SK-N-SH treated with all-trans-retinoic acid at 6 μM for 48 hours (cell line): ENCODE results near the gene OPA3.

Experiments
- ATAC-seq: fragments of 200-7000 bp; cut with Tn5 transposase; 3 replicates; pipeline ENCODE4 v1.9.1; 2020; ENCODE audit warnings: mild to moderate bottlenecking, moderate library complexity
- ARNTL ChIP-seq: fragments of 450-650 bp; formaldehyde crosslinking; IDR thresholded peaks from 2 replicates; pipeline ENCODE4 v1.5.0; 2020; ENCODE audit warnings: low read depth, mild to moderate bottlenecking, moderate library complexity, borderline replicate concordance
- BACH2 ChIP-seq: fragments of 250-450 bp; sonication (Bioruptor Pico); IDR thresholded peaks from 2 replicates; pipeline ENCODE4 v1.9.0; 2021; ENCODE audit warnings: mild to moderate bottlenecking, borderline replicate concordance
- CSDC2 ChIP-seq: fragments of 250-450 bp; sonication (Bioruptor Pico); IDR thresholded peaks from 2 replicates; pipeline ENCODE4 v1.5.0; 2020; ENCODE audit warnings: mild to moderate bottlenecking, moderate library complexity
- ESRRG ChIP-seq: fragments of 250-450 bp; sonication (Bioruptor Pico); IDR thresholded peaks from 2 replicates; pipeline ENCODE4 v1.6.1; 2021; ENCODE audit warnings: mild to moderate bottlenecking
- GLIS3 ChIP-seq: fragments of 250-450 bp; sonication (Bioruptor Pico); IDR thresholded peaks from 2 replicates; pipeline ENCODE4 v1.5.0; 2020; ENCODE audit warnings: mild to moderate bottlenecking, moderate library complexity
- ISL1 ChIP-seq: fragments of 250-450 bp; sonication (Bioruptor Pico); IDR thresholded peaks from 2 replicates; pipeline ENCODE4 v2.1.2; 2022; ENCODE audit warnings: mild to moderate bottlenecking, moderate library complexity
- OSR1 ChIP-seq: fragments of 250-450 bp; sonication (Bioruptor Pico); IDR thresholded peaks from 2 replicates; pipeline ENCODE4 v1.8.0; 2022; ENCODE audit warnings: moderate library complexity, mild to moderate bottlenecking, inconsistent platforms
- PPARA ChIP-seq: fragments of 250-450 bp; sonication (Bioruptor Pico); IDR thresholded peaks from 2 replicates; pipeline ENCODE4 v1.5.0; 2020; ENCODE audit warnings: mild to moderate bottlenecking, borderline replicate concordance
- RARB ChIP-seq: fragments of 250-450 bp; sonication (Bioruptor Pico); IDR thresholded peaks from 2 replicates; pipeline ENCODE4 v1.8.0; 2021; ENCODE audit warnings: mild to moderate bottlenecking, moderate library complexity
- TCF4 ChIP-seq: fragments of 250-450 bp; sonication (Bioruptor Pico); IDR thresholded peaks from 2 replicates; pipeline ENCODE4 v1.8.0; 2021; ENCODE audit warnings: mild to moderate bottlenecking, moderate library complexity, borderline replicate concordance
- TOX ChIP-seq: fragments of 250-450 bp; sonication (Bioruptor Pico); IDR thresholded peaks from 2 replicates; pipeline ENCODE4 v1.8.0; 2021; ENCODE audit warnings: mild to moderate bottlenecking, moderate library complexity, borderline replicate concordance
- ZC3H10 ChIP-seq: fragments of 250-450 bp; sonication (Bioruptor Pico); IDR thresholded peaks from 2 replicates; pipeline ENCODE4 v1.5.1; 2021; ENCODE audit warnings: mild to moderate bottlenecking, moderate library complexity
- ZFP3 ChIP-seq: fragments of 250-450 bp; sonication (Bioruptor Pico); IDR thresholded peaks from 2 replicates; pipeline ENCODE4 v1.5.0; 2020; ENCODE audit warnings: mild to moderate bottlenecking, moderate library complexity
- ZFP30 ChIP-seq: fragments of 450-650 bp; formaldehyde crosslinking; IDR thresholded peaks from 2 replicates; pipeline ENCODE4 v1.5.0; 2022; ENCODE audit warnings: mild to moderate bottlenecking, moderate library complexity
- ZNF565 ChIP-seq: fragments of 450-650 bp; formaldehyde crosslinking; conservative IDR thresholded peaks from 2 replicates; pipeline ENCODE4 v1.5.0; 2020; ENCODE audit warnings: low read depth, mild to moderate bottlenecking, moderate library complexity
- ZNF70 ChIP-seq: fragments of 450-650 bp; formaldehyde crosslinking; IDR thresholded peaks from 2 replicates; pipeline ENCODE4 v1.5.0; 2020; ENCODE audit warnings: mild to moderate bottlenecking, moderate library complexity
- ZNF8 ChIP-seq: fragments of 450-650 bp; formaldehyde crosslinking; IDR thresholded peaks from 2 replicates; pipeline ENCODE4 v1.5.0; 2020; ENCODE audit warnings: mild to moderate bottlenecking, moderate library complexity
- TF ChIP-seq, protein P1 (sequence below): fragments of 250-450 bp; sonication (Bioruptor Pico); IDR thresholded peaks from 2 replicates; pipeline ENCODE4 v1.8.0; 2020; ENCODE audit warnings: mild to moderate bottlenecking, moderate library complexity, borderline replicate concordance
- TF ChIP-seq, protein P2 (sequence below): fragments of 250-450 bp; sonication (Bioruptor Pico); IDR thresholded peaks from 2 replicates; pipeline ENCODE4 v1.8.0; 2021; ENCODE audit warnings: low read depth, mild to moderate bottlenecking, moderate library complexity, borderline replicate concordance
- TF ChIP-seq, protein P3 (sequence below): fragments of 250-450 bp; sonication (Bioruptor Pico); IDR thresholded peaks from 2 replicates; pipeline ENCODE4 v1.5.0; 2020; ENCODE audit warnings: mild to moderate bottlenecking, moderate library complexity
- TF ChIP-seq, protein P4 (sequence below): fragments of 250-450 bp; sonication (Bioruptor Pico); IDR thresholded peaks from 2 replicates; pipeline ENCODE4 v1.5.1; 2020; ENCODE audit warnings: low read depth, mild to moderate bottlenecking, moderate library complexity
- TF ChIP-seq, protein P5 (sequence below): fragments of 250-450 bp; sonication (Bioruptor Pico); IDR thresholded peaks from 2 replicates; pipeline ENCODE4 v1.5.1; 2021; ENCODE audit warnings: mild to moderate bottlenecking, moderate library complexity

Gene OPA3

DNA sequence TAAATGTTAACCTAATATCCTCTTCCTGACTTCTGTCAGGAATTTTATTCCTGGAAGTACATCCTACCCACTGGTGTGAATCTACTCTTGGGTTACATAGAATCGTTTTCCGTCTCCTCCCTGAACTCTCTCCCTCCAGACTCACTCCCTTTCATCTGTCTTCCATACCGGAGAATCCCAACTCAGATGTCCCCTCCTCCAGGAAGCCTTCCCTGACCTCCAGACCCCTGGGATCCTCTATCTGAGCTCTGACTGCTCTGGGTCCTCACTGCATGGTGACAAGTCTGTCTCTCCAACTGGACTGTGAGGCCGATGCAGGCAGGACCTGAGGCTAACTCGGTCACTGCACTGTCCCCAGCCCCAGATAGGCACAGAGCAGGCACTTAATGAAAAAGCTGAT, 24.6 kb downstream of the OPA3 start:
- TF ChIP-seq ESRRG (CRISPR knock-in tag) (no peak), CSDC2 (CRISPR knock-in tag) (no peak), ZFP30 (CRISPR knock-in tag) (no peak), PPARA (no peak), TOX (CRISPR knock-in tag) (no peak), ZNF8 (CRISPR knock-in tag) (no peak), TCF4 (CRISPR knock-in tag) (no peak), OSR1 (CRISPR knock-in tag) (no peak), ZNF70 (CRISPR knock-in tag) (no peak), BACH2 (CRISPR knock-in tag) (no peak)
- TF ChIP-seq, protein P1, sequence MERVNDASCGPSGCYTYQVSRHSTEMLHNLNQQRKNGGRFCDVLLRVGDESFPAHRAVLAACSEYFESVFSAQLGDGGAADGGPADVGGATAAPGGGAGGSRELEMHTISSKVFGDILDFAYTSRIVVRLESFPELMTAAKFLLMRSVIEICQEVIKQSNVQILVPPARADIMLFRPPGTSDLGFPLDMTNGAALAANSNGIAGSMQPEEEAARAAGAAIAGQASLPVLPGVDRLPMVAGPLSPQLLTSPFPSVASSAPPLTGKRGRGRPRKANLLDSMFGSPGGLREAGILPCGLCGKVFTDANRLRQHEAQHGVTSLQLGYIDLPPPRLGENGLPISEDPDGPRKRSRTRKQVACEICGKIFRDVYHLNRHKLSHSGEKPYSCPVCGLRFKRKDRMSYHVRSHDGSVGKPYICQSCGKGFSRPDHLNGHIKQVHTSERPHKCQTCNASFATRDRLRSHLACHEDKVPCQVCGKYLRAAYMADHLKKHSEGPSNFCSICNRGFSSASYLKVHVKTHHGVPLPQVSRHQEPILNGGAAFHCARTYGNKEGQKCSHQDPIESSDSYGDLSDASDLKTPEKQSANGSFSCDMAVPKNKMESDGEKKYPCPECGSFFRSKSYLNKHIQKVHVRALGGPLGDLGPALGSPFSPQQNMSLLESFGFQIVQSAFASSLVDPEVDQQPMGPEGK: no peak
- no peak for ATAC-seq

DNA sequence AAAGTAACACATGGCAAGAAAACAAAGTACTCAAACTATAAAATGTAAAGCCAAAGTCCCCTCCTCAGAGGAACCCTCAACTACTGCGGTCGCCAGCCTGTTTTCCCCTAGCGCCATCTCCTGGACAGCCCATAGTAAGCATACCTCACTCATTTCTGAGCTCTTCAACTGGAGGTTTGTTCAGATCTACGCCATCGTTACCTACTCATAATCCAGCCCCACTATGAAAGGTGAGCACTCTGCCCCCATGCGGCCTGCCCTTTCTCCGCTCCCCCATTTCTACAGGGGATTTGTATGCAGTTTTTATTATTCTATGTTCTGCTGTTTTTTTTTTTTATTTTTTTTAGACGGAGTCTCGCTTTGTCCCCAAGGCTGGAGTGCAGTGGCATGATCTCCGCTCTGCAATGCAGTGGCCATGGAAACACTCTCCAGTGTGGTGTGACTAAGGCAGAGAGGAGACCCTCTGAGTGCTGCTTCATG, 26.2 kb downstream of the OPA3 start:
- TF ChIP-seq ZNF70 (CRISPR knock-in tag): no peak
- TF ChIP-seq ZFP30 (CRISPR knock-in tag): no peak
- no peak for TF ChIP-seq RARB (CRISPR knock-in tag)
- no peak for TF ChIP-seq ARNTL (CRISPR knock-in tag)
- TF ChIP-seq OSR1 (CRISPR knock-in tag): no peak
- TF ChIP-seq TOX (CRISPR knock-in tag): no peak
- TF ChIP-seq, protein P2, sequence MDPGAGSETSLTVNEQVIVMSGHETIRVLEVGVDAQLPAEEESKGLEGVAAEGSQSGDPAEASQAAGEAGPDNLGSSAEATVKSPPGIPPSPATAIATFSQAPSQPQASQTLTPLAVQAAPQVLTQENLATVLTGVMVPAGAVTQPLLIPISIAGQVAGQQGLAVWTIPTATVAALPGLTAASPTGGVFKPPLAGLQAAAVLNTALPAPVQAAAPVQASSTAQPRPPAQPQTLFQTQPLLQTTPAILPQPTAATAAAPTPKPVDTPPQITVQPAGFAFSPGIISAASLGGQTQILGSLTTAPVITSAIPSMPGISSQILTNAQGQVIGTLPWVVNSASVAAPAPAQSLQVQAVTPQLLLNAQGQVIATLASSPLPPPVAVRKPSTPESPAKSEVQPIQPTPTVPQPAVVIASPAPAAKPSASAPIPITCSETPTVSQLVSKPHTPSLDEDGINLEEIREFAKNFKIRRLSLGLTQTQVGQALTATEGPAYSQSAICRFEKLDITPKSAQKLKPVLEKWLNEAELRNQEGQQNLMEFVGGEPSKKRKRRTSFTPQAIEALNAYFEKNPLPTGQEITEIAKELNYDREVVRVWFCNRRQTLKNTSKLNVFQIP: no peak
- no peak for TF ChIP-seq GLIS3 (CRISPR knock-in tag)
- no peak for TF ChIP-seq TCF4 (CRISPR knock-in tag)
- TF ChIP-seq, protein P3, sequence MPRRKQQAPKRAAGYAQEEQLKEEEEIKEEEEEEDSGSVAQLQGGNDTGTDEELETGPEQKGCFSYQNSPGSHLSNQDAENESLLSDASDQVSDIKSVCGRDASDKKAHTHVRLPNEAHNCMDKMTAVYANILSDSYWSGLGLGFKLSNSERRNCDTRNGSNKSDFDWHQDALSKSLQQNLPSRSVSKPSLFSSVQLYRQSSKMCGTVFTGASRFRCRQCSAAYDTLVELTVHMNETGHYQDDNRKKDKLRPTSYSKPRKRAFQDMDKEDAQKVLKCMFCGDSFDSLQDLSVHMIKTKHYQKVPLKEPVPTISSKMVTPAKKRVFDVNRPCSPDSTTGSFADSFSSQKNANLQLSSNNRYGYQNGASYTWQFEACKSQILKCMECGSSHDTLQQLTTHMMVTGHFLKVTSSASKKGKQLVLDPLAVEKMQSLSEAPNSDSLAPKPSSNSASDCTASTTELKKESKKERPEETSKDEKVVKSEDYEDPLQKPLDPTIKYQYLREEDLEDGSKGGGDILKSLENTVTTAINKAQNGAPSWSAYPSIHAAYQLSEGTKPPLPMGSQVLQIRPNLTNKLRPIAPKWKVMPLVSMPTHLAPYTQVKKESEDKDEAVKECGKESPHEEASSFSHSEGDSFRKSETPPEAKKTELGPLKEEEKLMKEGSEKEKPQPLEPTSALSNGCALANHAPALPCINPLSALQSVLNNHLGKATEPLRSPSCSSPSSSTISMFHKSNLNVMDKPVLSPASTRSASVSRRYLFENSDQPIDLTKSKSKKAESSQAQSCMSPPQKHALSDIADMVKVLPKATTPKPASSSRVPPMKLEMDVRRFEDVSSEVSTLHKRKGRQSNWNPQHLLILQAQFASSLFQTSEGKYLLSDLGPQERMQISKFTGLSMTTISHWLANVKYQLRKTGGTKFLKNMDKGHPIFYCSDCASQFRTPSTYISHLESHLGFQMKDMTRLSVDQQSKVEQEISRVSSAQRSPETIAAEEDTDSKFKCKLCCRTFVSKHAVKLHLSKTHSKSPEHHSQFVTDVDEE (CRISPR knock-in tag): no peak
- TF ChIP-seq ESRRG (CRISPR knock-in tag): no peak
- TF ChIP-seq, protein P4, sequence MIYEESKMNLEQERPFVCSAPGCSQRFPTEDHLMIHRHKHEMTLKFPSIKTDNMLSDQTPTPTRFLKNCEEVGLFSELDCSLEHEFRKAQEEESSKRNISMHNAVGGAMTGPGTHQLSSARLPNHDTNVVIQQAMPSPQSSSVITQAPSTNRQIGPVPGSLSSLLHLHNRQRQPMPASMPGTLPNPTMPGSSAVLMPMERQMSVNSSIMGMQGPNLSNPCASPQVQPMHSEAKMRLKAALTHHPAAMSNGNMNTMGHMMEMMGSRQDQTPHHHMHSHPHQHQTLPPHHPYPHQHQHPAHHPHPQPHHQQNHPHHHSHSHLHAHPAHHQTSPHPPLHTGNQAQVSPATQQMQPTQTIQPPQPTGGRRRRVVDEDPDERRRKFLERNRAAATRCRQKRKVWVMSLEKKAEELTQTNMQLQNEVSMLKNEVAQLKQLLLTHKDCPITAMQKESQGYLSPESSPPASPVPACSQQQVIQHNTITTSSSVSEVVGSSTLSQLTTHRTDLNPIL: no peak
- no peak for TF ChIP-seq BACH2 (CRISPR knock-in tag)
- TF ChIP-seq CSDC2 (CRISPR knock-in tag): no peak
- no peak for TF ChIP-seq ZFP3 (CRISPR knock-in tag)
- TF ChIP-seq, protein P5, sequence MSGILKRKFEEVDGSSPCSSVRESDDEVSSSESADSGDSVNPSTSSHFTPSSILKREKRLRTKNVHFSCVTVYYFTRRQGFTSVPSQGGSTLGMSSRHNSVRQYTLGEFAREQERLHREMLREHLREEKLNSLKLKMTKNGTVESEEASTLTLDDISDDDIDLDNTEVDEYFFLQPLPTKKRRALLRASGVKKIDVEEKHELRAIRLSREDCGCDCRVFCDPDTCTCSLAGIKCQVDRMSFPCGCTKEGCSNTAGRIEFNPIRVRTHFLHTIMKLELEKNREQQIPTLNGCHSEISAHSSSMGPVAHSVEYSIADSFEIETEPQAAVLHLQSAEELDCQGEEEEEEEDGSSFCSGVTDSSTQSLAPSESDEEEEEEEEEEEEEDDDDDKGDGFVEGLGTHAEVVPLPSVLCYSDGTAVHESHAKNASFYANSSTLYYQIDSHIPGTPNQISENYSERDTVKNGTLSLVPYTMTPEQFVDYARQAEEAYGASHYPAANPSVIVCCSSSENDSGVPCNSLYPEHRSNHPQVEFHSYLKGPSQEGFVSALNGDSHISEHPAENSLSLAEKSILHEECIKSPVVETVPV: no peak
- no peak for TF ChIP-seq PPARA
- peak; percentile 90 for ATAC-seq

DNA sequence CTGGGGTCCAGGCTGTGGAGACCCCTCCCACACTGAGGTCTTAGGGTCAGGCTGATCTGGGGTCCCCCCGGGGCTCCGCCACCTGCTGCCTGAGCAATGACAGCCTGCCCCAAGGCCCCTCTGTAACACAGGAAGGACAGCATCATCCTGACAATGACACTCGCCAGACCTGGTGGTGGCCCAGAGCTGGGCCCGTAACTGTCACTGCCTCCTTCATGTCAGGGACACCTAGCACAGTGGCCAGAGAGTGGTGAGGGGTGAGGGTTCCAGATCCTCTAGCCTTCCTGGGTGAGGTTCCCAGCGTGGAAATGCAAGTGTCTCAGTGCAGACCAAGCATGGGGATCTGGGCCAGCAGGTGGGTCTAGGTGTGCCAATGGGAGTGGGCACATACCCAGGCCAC, 27.8 kb downstream of the OPA3 start:
- ATAC-seq: no peak
- TF ChIP-seq ARNTL (CRISPR knock-in tag) (no peak), RARB (CRISPR knock-in tag) (no peak), ESRRG (CRISPR knock-in tag) (no peak), PPARA (no peak), BACH2 (CRISPR knock-in tag) (no peak), ZC3H10 (no peak), ZFP3 (CRISPR knock-in tag) (no peak), ISL1 (CRISPR knock-in tag) (no peak), TOX (CRISPR knock-in tag) (no peak), ZNF565 (no peak)
- TF ChIP-seq, protein P1: no peak
- TF ChIP-seq, protein P4: no peak
